NCI-H446 treated with DMSO at 0.1 percent for 48 hours (cell line): ENCODE measurements around the gene MRPS10.
"Not testable (repeated sequence)": the region's sequence is repeated elsewhere in the genome, so short reads cannot be mapped to it uniquely, and the experiment has no call there.

Experiments
- DNase-seq: peaks from one replicate; lab custom pipeline; 2025; lab: John Stamatoyannopoulos, UW

The MRPS10 gene

GRCh38 chr6:42207559-42207958 lies 10.1 kb downstream of the MRPS10 start:
- DNase-seq, result not testable (repeated sequence)

- no peak for DNase-seq
Measured at GRCh38 chr6:42204768-42205282, 12.8 kb downstream of the MRPS10 start.

- no peak for DNase-seq
Measured at GRCh38 chr6:42203183-42203582, 14.5 kb downstream of the MRPS10 start.

DNA sequence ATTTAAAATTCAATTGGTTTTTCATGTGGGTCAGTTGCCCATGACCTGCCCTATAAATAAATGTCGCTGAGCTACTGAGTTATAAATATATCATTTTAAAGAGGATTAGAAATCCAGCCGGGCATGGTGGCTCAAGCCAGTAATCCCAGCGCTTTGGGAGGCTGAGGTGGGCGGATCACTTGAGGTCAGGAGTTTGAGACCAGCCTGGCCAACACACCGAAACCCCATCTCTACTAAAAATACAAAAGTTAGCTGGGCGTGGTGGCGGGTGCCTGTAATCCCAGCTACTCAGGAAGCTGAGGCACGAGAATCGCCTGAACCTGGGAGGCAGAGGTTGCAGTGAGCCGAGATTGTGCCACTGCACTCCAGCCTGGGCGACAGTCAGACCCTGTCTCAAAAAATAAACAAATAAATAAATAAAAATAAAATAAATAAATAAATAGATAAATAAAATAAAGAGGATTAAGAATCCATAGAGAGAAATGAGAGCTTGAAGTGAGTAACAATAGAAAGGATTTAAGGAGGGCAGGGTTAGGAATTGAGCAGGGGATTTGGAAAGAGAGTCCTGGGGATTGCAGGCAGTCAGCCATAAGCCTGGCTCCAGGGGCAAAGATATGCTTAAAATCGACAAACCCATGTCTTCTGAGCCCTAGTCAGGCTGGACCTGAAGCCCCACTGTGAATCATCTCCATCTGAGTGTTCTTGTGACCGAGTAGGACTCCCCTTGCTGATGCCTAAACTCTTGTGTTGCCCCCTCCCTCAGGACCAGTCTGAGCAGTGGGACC lies 15.3 kb downstream of the MRPS10 start:
- DNase-seq, result not testable (repeated sequence)

DNA sequence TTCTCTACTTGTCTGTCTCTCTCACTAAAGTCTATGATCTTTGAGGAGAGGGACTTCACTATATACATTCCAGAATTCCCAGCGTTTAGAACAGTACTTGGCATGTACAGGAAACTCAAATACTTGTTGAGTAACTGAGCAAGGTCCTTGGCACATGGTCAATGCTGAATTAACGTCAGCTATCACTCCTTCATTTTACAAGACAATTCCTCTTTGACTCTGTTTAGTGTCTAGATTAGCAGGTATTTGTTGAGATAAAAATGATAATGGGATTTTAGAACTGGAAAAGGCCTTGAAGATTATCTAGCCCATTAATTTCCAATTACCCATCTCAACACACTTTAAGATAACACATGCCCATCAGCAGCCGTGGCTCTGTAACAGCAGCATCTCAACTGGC lies 16.3 kb downstream of the MRPS10 start:
- DNase-seq, result no peak

DNA sequence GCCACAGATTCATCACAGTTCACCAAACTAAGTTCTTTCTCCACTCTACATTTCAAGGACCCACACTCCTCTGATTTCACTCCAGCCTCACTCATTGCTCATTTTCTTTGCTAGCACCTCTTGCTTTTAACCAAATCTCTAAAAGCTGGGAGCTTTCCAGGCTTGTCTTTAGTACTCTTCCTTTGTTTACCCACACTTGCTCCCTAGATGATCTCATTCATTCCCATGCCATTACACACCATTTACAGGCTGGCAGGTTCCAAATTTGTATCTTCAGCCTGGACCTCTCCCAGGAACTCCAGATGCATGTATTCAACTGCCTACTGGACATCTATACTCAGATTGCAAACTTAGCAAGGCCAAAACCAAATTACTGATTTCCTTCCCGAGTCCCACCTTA lies 17.6 kb downstream of the MRPS10 start:
- no peak for DNase-seq

DNA sequence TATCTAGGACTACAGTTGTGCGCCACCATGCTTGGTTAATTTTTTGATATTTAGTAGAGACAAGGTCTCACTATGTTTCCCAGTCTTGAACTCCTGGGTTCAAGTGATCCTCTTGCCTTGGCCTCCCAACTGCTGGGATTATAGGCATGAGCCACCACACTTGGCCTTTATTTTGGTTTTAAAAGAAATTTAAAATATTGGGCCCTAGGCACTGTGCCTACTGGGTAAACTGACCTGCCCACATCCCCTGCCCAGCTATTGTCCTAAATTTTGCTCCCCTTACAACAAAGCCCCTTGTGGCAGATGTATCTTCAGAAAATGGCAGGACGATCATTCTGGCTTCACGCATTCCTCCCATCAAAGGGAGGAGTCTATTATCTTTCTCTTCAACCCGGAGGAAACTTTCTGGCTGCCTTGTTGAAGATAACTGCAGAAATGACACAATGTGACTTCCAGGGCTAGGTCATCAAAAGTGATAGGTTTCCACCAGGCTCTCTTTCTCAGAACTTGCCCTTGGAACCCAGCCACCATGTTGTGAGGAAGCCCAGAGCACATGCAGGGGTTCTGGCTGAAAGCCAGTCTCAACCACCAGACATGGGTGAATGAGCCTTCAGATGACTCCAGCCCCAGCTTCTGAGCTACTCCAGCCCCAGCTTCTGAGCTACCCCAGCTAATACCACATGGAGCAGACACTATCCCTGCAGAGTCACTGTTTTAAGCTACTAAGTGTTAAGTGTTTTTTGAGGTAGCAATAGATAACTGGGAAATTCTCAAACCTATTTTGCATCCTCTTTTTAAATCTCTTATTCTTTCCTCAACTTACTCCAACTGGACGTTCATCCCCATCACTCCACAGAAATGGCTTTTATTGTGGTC lies 18.3 kb downstream of the MRPS10 start:
- DNase-seq, result peak; percentile 47

DNA sequence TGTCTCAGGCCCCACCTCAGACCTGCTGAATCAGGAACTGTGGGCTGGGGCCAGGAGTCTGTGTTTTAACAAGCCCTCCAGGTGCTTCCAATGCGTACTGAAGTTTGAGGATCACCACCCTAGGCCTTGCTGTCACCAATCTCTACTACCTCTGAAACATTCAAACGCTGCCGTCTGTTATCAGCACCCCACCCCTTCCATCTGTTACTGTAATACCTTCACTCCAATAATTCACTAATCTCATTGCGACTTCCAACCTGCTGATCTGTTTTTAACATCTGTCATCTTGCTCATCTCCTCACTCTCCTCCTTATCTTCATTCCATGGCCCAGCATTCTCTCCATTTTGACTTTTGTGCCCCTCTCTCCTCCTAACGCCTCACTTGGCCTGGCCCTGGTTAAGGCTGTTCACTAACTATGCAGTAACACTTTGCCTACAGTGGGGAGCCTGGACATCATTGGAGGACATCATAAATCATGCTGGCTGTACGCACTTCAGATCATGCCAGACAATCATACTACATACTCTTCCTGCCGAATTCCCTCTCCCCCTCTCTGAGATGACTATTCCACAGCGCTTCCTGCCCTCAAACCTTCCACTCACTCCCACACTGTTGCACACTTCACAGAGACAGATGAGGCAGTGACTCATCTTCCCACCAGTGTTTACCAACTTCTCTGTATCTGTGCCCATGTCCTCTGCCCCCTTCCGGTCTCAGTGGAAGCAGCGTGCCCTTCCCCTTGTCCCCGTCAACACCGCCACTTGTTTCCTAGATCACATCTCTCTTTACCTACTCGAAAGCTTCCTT lies 19.9 kb downstream of the MRPS10 start:
- no peak for DNase-seq

GRCh38 chr6:42195415-42195814 lies 22.2 kb downstream of the MRPS10 start:
- DNase-seq, result no peak

GRCh38 chr6:42194056-42194455 lies 23.6 kb downstream of the MRPS10 start:
- DNase-seq, result no peak

- no peak for DNase-seq
Measured at GRCh38 chr6:42193491-42193894, 24.2 kb downstream of the MRPS10 start.

DNA sequence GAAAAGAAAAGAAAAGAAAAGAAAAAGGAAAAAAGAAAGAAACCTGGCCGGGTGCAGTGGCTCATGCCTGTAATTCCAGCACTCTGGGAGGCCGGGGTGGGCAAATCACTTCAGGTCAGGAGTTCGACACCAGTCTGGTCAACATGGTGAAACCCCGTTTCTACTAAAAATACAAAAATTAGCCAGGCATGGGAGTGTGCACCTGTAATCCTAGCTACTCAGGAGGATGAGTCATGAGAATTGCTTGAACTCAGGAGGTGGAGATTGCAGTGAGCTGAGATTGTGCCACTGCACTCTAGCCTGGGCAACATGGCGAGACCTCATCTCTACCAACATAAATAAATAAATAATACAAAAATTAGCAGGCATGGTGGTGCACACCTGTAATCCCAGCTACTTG lies 25.3 kb downstream of the MRPS10 start:
- not testable (repeated sequence) for DNase-seq

GRCh38 chr6:42190554-42191183 lies 27.0 kb downstream of the MRPS10 start:
- no peak for DNase-seq

- DNase-seq, result no peak
Measured at GRCh38 chr6:42188406-42188805, 29.3 kb downstream of the MRPS10 start.

GRCh38 chr6:42185597-42185996 lies 32.1 kb downstream of the MRPS10 start:
- no peak for DNase-seq

DNA sequence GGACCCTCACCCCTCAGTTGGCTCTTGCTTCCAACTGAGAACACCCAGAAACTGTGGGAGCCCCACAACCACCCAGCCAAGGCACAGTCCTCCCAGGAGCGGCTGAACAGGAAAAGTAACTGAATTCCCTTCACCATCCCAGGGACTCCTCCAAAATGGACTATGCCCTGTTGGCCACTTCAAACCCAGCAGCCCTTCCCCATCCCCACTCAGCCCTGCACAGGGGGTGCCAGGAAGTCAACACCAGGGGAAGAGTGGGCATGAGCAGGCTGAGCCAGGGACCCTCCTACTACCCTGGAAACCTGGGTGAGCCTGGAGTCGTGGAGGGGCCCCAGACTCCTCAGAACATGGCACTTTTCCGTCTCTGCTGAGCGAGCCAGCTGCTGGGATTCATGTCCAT lies 33.2 kb downstream of the MRPS10 start:
- DNase-seq, result no peak

GRCh38 chr6:42182101-42182500 lies 35.6 kb downstream of the MRPS10 start:
- DNase-seq, result no peak

DNA sequence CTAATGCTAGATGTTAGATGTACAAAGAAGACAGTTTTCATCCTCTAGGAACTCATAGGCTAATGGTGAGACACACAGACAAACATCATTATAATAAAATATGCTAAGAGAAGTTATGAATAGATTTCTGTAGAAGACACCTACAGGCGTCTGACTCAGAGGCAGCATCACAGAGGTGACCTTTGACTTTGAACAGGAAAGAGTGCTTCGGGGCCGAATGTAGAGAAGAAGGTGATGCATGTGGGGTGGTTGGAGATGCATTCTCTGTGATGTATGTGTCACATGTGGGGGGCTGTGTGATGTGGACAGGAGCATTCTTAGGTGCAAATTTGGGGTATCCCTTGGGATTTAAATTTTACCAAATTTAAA lies 37.7 kb downstream of the MRPS10 start:
- DNase-seq, result no peak

GRCh38 chr6:42179261-42179944 lies 38.3 kb downstream of the MRPS10 start:
- no peak for DNase-seq

- no peak for DNase-seq
Measured at GRCh38 chr6:42177514-42178364, 39.9 kb downstream of the MRPS10 start.
